ENCODE results near the gene ATP11A. TPM values are rescaled to one million over a fixed set of nuclear protein-coding genes. Genes with fewer than 3 reads are reported as not detected.
"Not testable (repeated sequence)": the region's sequence is repeated elsewhere in the genome, so short reads cannot be mapped to it uniquely, and the experiment has no call there.

ATP11A gene
- total and polyA plus RNA-seq, 2 experiments from 2014 or later: 28.7 to 30.8 TPM

DNA sequence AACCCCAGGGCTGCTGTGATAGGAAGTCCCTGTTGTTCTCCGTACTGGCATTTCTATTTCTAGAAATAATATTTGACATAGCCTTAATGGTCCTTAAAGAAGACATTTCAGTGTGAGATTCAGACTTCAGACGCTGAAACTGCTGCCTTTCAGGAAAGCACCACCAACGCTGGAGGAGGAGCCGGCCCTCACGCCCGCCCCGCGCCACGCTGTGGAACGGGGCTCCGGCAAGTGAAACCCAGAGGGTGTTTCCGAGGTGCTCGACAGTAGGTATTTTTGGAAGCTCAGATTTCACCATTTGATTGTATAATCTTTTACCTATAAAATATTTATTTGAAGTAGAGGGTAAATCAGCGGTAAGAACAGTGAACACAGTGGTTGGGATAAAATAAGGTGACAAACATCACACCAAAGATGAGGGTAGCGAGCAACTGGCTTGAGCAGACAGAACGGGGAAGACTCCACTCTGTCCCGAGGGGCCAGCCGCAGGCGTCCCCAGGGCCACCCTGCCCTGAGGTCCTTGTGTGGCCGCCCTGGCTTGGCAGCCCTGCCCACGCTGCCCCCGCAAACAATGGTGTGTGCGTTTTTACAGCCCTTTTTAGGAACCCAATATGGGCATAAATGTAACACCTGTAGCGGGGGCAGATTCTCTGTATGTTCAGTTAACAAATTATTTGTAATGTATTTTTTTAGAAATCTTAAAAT, 193.6 kb downstream of the ATP11A start:
- 93% methylated on average over 24 of the region's 24 CpGs for WGBS (ENCODE audit: low lambda C conversion rate, missing lambda C conversion rate)
- TF ChIP-seq EZH2phosphoT487 (IDR thresholded peaks at IDR 0.05; ENCODE audit: low read depth, severe bottlenecking, unreplicated experiment) (no peak), EZH2 (IDR thresholded peaks at IDR 0.05; ENCODE audit: borderline replicate concordance) (no peak)
- TF ChIP-seq, protein P1, sequence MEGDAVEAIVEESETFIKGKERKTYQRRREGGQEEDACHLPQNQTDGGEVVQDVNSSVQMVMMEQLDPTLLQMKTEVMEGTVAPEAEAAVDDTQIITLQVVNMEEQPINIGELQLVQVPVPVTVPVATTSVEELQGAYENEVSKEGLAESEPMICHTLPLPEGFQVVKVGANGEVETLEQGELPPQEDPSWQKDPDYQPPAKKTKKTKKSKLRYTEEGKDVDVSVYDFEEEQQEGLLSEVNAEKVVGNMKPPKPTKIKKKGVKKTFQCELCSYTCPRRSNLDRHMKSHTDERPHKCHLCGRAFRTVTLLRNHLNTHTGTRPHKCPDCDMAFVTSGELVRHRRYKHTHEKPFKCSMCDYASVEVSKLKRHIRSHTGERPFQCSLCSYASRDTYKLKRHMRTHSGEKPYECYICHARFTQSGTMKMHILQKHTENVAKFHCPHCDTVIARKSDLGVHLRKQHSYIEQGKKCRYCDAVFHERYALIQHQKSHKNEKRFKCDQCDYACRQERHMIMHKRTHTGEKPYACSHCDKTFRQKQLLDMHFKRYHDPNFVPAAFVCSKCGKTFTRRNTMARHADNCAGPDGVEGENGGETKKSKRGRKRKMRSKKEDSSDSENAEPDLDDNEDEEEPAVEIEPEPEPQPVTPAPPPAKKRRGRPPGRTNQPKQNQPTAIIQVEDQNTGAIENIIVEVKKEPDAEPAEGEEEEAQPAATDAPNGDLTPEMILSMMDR (IDR thresholded peaks at IDR 0.05; ENCODE audit: poor library complexity): no peak

DNA sequence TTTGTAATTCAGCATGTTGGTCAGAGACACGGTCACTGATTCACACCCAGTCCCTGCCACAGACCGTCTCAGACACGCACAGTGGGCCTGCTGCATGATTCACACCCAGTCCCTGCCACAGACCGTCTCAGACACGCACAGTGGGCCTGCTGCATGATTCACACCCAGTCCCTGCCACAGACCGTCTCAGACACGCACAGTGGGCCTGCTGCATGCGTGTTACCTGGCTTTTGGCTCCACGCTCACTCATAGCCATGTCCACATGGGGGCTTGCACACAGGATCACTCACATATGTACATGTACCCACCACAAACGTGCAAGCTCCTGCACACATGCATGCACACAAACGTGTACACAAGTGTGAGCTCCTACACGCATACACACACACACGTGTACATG, 194.9 kb downstream of the ATP11A start:
- H2AFZ ChIP-seq; H3K27ac ChIP-seq; H3K27me3 ChIP-seq; H3K9me2 ChIP-seq (replicated peaks; ENCODE audit: insufficient read depth); H3K4me2 ChIP-seq; H3K36me3 ChIP-seq (replicated peaks; ENCODE audit: insufficient read depth, low read depth); H3K79me2 ChIP-seq; DNase-seq (ENCODE audit: low spot score); H3K4me1 ChIP-seq (ENCODE audit: insufficient read depth); H3K9me3 ChIP-seq (ENCODE audit: low read depth); H4K20me1 ChIP-seq (ENCODE audit: insufficient read depth, poor library complexity, severe bottlenecking); H3K4me3 ChIP-seq: not testable (repeated sequence)
- WGBS (ENCODE audit: low lambda C conversion rate, missing lambda C conversion rate): over 99% methylated on average over 13 of the region's 13 CpGs

More for the DNA sequence above, 193.6 kb downstream of the ATP11A start:
- Histone ChIP-seq H3K4me3 (no peak overlapping the region), H2AFZ (no peak overlapping the region), H3K9me3 (ENCODE audit: low read depth) (no peaks in the 10 kb centered on the region), H3K9me2 (replicated peaks; ENCODE audit: insufficient read depth) (no peaks in the 10 kb centered on the region), H3K4me1 (ENCODE audit: insufficient read depth) (no peaks in the 10 kb centered on the region), H3K4me2 (no peak overlapping the region), H3K27me3 (no peaks in the 10 kb centered on the region), H3K27ac (no peak overlapping the region), H3K36me3 (replicated peaks; ENCODE audit: insufficient read depth, low read depth) (no peaks in the 10 kb centered on the region), H3K79me2 (no peaks in the 10 kb centered on the region), H4K20me1 (ENCODE audit: insufficient read depth, poor library complexity, severe bottlenecking) (no peaks in the 10 kb centered on the region)
- DNase-seq (ENCODE audit: low spot score): no peak

DNA sequence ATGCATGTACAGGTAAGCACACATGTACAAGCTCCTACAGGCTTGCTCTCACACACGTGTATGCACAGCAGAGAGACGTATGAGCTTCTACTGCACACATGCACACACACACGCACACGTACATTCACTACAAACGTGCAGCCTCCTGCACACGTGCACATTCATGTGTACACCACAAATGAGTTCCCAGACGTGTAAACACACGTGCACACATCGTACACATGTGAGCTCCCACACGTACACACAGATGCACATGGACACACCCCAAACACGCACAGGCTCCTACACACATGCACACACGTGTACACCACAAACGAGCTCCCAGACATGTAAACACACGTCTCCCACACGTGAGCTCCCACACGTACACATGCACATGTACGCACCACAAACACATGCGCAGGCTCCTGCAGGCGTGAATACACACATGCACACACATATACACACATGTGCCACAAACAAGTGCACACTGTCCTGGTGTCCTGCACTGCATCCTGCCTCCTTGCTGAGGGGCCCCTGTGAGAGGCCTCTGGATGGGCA, 195.5 kb downstream of the ATP11A start:
- H4K20me1 ChIP-seq (ENCODE audit: insufficient read depth, poor library complexity, severe bottlenecking): no peaks in the 10 kb centered on the region
- H3K4me3 ChIP-seq: no peak overlapping the region
- no peaks in the 10 kb centered on the region for H3K9me2 ChIP-seq (replicated peaks; ENCODE audit: insufficient read depth)
- H3K36me3 ChIP-seq (replicated peaks; ENCODE audit: insufficient read depth, low read depth): no peaks in the 10 kb centered on the region
- H3K4me1 ChIP-seq (ENCODE audit: insufficient read depth): no peaks in the 10 kb centered on the region
- DNase-seq (ENCODE audit: low spot score): no peak
- H3K79me2 ChIP-seq: no peaks in the 10 kb centered on the region
- H2AFZ ChIP-seq: no peak overlapping the region
- WGBS (ENCODE audit: low lambda C conversion rate, missing lambda C conversion rate): 89% methylated on average over 19 of the region's 19 CpGs
- no peak overlapping the region for H3K27ac ChIP-seq
- TF ChIP-seq EZH2phosphoT487 (IDR thresholded peaks at IDR 0.05; ENCODE audit: low read depth, severe bottlenecking, unreplicated experiment): no peak
- TF ChIP-seq EZH2 (IDR thresholded peaks at IDR 0.05; ENCODE audit: borderline replicate concordance): no peak
- TF ChIP-seq, protein P1 (IDR thresholded peaks at IDR 0.05; ENCODE audit: poor library complexity): no peak
- H3K27me3 ChIP-seq: no peaks in the 10 kb centered on the region
- H3K4me2 ChIP-seq: peak overlapping the region; percentile 77
- H3K9me3 ChIP-seq (ENCODE audit: low read depth): no peaks in the 10 kb centered on the region

DNA sequence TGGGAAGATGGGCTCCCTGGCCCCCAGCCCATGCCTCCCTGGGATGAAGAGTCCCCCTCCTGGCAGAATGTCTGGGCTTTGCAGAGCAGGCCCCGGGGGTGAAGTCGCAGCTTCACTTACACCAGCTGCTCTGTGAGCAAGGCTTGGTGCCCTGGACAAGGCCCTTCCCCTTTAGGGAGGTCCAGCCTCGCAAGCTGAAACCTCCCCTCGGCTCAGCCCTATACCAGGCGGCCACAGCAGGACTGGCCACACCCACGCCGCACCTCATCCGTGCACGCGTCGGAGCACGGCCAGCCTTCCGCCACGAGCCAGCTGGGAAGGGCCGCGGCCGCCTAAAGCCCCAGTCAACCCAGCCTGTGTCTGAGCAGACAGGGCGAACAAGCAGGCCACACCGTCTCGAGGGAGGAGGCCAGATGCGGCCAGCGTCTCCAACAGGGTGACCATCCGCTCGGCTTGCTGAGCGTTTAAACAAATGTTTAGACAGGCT, 196.0 kb downstream of the ATP11A start:
- Histone ChIP-seq H3K4me1 (ENCODE audit: insufficient read depth) (no peaks in the 10 kb centered on the region), H2AFZ (peak overlapping the region; percentile 35), H3K4me2 (peak overlapping the region; percentile 77), H3K4me3 (no peak overlapping the region), H3K9me2 (replicated peaks; ENCODE audit: insufficient read depth) (no peaks in the 10 kb centered on the region), H3K79me2 (no peaks in the 10 kb centered on the region), H4K20me1 (ENCODE audit: insufficient read depth, poor library complexity, severe bottlenecking) (no peaks in the 10 kb centered on the region), H3K27me3 (no peaks in the 10 kb centered on the region), H3K36me3 (replicated peaks; ENCODE audit: insufficient read depth, low read depth) (no peaks in the 10 kb centered on the region), H3K27ac (peak overlapping the region; percentile 73), H3K9me3 (ENCODE audit: low read depth) (no peaks in the 10 kb centered on the region)
- 2% methylated on average over 25 of the region's 25 CpGs for WGBS (ENCODE audit: low lambda C conversion rate, missing lambda C conversion rate)
- DNase-seq (ENCODE audit: low spot score): peak; percentile 95
- TF ChIP-seq EZH2 (IDR thresholded peaks at IDR 0.05; ENCODE audit: borderline replicate concordance) (no peak), EZH2phosphoT487 (IDR thresholded peaks at IDR 0.05; ENCODE audit: low read depth, severe bottlenecking, unreplicated experiment) (no peak)
- TF ChIP-seq, protein P1 (IDR thresholded peaks at IDR 0.05; ENCODE audit: poor library complexity): no peak
